ENCODE data around the gene GMPS.
"Not testable (repeated sequence)": the region's sequence is repeated elsewhere in the genome, so short reads cannot be mapped to it uniquely, and the experiment has no call there.

Gene GMPS

DNA sequence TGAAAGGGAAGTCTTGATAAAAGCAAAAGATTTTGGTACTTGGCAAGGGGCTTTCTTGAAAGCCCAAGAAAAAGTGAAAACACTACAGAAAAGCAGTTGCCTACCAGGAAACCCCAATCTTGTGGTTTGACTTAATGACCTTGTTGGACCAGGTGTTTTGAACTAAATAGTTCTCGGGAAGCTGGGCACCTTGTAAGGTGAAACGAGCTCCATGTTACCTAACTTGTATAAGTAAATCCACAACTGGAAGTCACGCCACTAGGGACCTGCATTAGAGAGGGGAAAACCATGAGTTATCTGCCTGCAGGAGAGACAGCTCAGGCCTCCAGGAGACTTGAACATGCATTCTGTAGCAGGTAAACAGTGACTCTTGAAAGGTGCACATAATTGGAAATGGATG, 88.2 kb downstream of the GMPS start:
- Histone ChIP-seq H3K4me2 (ENCODE audit: low read depth, low read length, poor library complexity, severe bottlenecking) (peak overlapping the region; percentile 40), H3K9ac (ENCODE audit: low read depth, low read length, poor library complexity, severe bottlenecking) (no peak overlapping the region), H3K27me3 (ENCODE audit: insufficient read depth, low read length, poor library complexity, severe bottlenecking) (no peaks in the 10 kb centered on the region), H3K79me2 (ENCODE audit: insufficient read depth, low read length) (no peaks in the 10 kb centered on the region), H3K4me1 (ENCODE audit: insufficient read depth, low read length, poor library complexity, severe bottlenecking) (peaks cover 9% of the 10 kb centered on the region), H2AFZ (ENCODE audit: low read length) (no peak overlapping the region), H3F3A (ENCODE audit: low read depth) (no peaks in the 10 kb centered on the region), H3K9me2 (replicated peaks; ENCODE audit: low read depth, low read length) (no peaks in the 10 kb centered on the region), H3K9me3 (ENCODE audit: insufficient read depth, low read depth, low read length) (no peaks in the 10 kb centered on the region), H4K20me1 (ENCODE audit: insufficient read depth, low read length, poor library complexity, severe bottlenecking) (no peaks in the 10 kb centered on the region), H3K36me3 (ENCODE audit: insufficient read depth, low read length) (no peaks in the 10 kb centered on the region), H3K4me3 (ENCODE audit: low read length, poor library complexity, severe bottlenecking) (no peak overlapping the region)
- TF ChIP-seq, protein P1, sequence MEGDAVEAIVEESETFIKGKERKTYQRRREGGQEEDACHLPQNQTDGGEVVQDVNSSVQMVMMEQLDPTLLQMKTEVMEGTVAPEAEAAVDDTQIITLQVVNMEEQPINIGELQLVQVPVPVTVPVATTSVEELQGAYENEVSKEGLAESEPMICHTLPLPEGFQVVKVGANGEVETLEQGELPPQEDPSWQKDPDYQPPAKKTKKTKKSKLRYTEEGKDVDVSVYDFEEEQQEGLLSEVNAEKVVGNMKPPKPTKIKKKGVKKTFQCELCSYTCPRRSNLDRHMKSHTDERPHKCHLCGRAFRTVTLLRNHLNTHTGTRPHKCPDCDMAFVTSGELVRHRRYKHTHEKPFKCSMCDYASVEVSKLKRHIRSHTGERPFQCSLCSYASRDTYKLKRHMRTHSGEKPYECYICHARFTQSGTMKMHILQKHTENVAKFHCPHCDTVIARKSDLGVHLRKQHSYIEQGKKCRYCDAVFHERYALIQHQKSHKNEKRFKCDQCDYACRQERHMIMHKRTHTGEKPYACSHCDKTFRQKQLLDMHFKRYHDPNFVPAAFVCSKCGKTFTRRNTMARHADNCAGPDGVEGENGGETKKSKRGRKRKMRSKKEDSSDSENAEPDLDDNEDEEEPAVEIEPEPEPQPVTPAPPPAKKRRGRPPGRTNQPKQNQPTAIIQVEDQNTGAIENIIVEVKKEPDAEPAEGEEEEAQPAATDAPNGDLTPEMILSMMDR (conservative IDR thresholded peaks at IDR 0.05; ENCODE audit: low read length) = no peak
- TF ChIP-seq EZH2phosphoT487 (IDR thresholded peaks at IDR 0.05; ENCODE audit: borderline replicate concordance) = no peak

DNA sequence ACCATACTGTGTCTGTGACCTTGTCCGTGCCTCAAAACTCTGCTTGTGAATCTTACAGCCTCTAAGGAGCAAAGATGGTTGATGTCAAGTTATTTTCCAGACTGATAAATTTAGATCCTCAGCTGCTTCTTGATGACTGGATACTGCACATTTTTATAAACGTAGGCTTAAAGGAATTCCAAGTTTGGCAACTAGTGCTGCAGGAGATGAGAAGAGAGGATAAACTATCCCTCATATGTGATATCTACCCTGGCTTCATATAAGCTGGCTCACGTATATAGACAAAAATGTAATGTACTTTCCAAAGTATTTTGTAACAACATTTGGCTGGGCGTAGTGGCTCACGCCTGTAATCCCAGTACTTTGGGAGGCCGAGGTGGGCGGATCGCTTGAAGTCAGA, 89.6 kb downstream of the GMPS start:
- Histone ChIP-seq H3K9me3 (ENCODE audit: insufficient read depth, low read depth, low read length) (no peaks in the 10 kb centered on the region), H3K9me2 (replicated peaks; ENCODE audit: low read depth, low read length) (no peaks in the 10 kb centered on the region), H3K4me2 (ENCODE audit: low read depth, low read length, poor library complexity, severe bottlenecking) (no peak overlapping the region), H3K9ac (ENCODE audit: low read depth, low read length, poor library complexity, severe bottlenecking) (no peak overlapping the region), H2AFZ (ENCODE audit: low read length) (no peak overlapping the region), H3F3A (ENCODE audit: low read depth) (no peaks in the 10 kb centered on the region), H4K20me1 (ENCODE audit: insufficient read depth, low read length, poor library complexity, severe bottlenecking) (no peaks in the 10 kb centered on the region), H3K4me3 (ENCODE audit: low read length, poor library complexity, severe bottlenecking) (no peak overlapping the region), H3K79me2 (ENCODE audit: insufficient read depth, low read length) (no peaks in the 10 kb centered on the region), H3K36me3 (ENCODE audit: insufficient read depth, low read length) (no peaks in the 10 kb centered on the region), H3K27me3 (ENCODE audit: insufficient read depth, low read length, poor library complexity, severe bottlenecking) (no peaks in the 10 kb centered on the region), H3K4me1 (ENCODE audit: insufficient read depth, low read length, poor library complexity, severe bottlenecking) (peaks cover 9% of the 10 kb centered on the region)
- TF ChIP-seq, protein P1 (conservative IDR thresholded peaks at IDR 0.05; ENCODE audit: low read length) = no peak
- no peak for TF ChIP-seq EZH2phosphoT487 (IDR thresholded peaks at IDR 0.05; ENCODE audit: borderline replicate concordance)

DNA sequence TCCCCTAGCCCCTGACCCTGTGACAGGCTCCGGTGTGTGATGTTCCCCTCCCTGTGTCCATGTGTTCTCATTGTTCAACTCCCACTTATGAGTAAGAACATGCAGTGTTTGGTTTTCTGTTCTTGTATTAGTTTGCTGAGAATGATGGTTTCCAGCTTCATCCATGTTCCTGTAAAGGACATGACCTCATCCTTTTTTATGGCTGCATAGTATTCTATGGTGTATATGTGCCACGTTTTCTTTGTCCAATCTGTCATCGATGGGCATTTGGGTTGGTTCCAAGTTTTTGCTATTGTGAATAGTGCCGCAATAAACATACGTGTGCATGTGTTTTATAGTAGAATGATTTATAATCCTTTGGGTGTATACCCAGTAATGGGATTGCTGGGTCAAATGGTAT, 90.6 kb downstream of the GMPS start:
- H3K4me3 ChIP-seq (ENCODE audit: low read length, poor library complexity, severe bottlenecking); H3K4me1 ChIP-seq (ENCODE audit: insufficient read depth, low read length, poor library complexity, severe bottlenecking); H4K20me1 ChIP-seq (ENCODE audit: insufficient read depth, low read length, poor library complexity, severe bottlenecking); H3K79me2 ChIP-seq (ENCODE audit: insufficient read depth, low read length); H2AFZ ChIP-seq (ENCODE audit: low read length); H3K9me2 ChIP-seq (replicated peaks; ENCODE audit: low read depth, low read length); H3K36me3 ChIP-seq (ENCODE audit: insufficient read depth, low read length); H3K9me3 ChIP-seq (ENCODE audit: insufficient read depth, low read depth, low read length); H3K9ac ChIP-seq (ENCODE audit: low read depth, low read length, poor library complexity, severe bottlenecking); H3K27me3 ChIP-seq (ENCODE audit: insufficient read depth, low read length, poor library complexity, severe bottlenecking); H3K4me2 ChIP-seq (ENCODE audit: low read depth, low read length, poor library complexity, severe bottlenecking); H3F3A ChIP-seq (ENCODE audit: low read depth): not testable (repeated sequence)

DNA sequence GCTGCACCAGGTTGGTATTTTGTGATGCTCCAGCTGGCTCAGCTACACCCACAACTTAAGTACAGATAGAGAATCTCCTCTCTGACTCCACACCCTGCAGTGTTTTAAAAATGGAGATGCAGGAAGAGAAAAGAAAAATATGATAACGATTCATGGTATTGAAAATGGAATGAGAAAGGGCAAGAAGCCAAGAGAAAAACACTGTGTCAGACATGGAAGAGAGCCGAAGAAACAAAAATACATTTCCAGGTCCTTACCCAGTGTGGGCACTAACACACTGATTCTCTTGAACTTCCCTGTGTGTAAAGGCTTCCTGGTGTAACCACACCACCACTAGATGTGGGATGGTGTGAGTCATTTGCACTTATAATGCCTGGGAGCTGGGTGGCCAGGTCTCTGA, 93.1 kb downstream of the GMPS start:
- H3K4me2 ChIP-seq (ENCODE audit: low read depth, low read length, poor library complexity, severe bottlenecking) = no peak overlapping the region
- H3K79me2 ChIP-seq (ENCODE audit: insufficient read depth, low read length) = no peaks in the 10 kb centered on the region
- no peak for TF ChIP-seq EZH2phosphoT487 (IDR thresholded peaks at IDR 0.05; ENCODE audit: borderline replicate concordance)
- TF ChIP-seq, protein P1 (conservative IDR thresholded peaks at IDR 0.05; ENCODE audit: low read length) = no peak
- H3K9me3 ChIP-seq (ENCODE audit: insufficient read depth, low read depth, low read length) = no peaks in the 10 kb centered on the region
- peaks cover 4% of the 10 kb centered on the region for H3K4me1 ChIP-seq (ENCODE audit: insufficient read depth, low read length, poor library complexity, severe bottlenecking)
- no peak overlapping the region for H3K9ac ChIP-seq (ENCODE audit: low read depth, low read length, poor library complexity, severe bottlenecking)
- H3K9me2 ChIP-seq (replicated peaks; ENCODE audit: low read depth, low read length) = no peaks in the 10 kb centered on the region
- H3K4me3 ChIP-seq (ENCODE audit: low read length, poor library complexity, severe bottlenecking) = no peak overlapping the region
- no peaks in the 10 kb centered on the region for H4K20me1 ChIP-seq (ENCODE audit: insufficient read depth, low read length, poor library complexity, severe bottlenecking)
- H3K36me3 ChIP-seq (ENCODE audit: insufficient read depth, low read length) = no peaks in the 10 kb centered on the region
- H2AFZ ChIP-seq (ENCODE audit: low read length) = no peak overlapping the region
- no peaks in the 10 kb centered on the region for H3K27me3 ChIP-seq (ENCODE audit: insufficient read depth, low read length, poor library complexity, severe bottlenecking)
- no peaks in the 10 kb centered on the region for H3F3A ChIP-seq (ENCODE audit: low read depth)

All from Loucy (cell line).